ENCODE measurements around the gene KLHL25.
"Not testable (repeated sequence)": the region's sequence is repeated elsewhere in the genome, so short reads cannot be mapped to it uniquely, and the experiment has no call there.

Gene KLHL25, protein sequence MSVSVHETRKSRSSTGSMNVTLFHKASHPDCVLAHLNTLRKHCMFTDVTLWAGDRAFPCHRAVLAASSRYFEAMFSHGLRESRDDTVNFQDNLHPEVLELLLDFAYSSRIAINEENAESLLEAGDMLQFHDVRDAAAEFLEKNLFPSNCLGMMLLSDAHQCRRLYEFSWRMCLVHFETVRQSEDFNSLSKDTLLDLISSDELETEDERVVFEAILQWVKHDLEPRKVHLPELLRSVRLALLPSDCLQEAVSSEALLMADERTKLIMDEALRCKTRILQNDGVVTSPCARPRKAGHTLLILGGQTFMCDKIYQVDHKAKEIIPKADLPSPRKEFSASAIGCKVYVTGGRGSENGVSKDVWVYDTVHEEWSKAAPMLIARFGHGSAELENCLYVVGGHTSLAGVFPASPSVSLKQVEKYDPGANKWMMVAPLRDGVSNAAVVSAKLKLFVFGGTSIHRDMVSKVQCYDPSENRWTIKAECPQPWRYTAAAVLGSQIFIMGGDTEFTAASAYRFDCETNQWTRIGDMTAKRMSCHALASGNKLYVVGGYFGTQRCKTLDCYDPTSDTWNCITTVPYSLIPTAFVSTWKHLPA

DNA sequence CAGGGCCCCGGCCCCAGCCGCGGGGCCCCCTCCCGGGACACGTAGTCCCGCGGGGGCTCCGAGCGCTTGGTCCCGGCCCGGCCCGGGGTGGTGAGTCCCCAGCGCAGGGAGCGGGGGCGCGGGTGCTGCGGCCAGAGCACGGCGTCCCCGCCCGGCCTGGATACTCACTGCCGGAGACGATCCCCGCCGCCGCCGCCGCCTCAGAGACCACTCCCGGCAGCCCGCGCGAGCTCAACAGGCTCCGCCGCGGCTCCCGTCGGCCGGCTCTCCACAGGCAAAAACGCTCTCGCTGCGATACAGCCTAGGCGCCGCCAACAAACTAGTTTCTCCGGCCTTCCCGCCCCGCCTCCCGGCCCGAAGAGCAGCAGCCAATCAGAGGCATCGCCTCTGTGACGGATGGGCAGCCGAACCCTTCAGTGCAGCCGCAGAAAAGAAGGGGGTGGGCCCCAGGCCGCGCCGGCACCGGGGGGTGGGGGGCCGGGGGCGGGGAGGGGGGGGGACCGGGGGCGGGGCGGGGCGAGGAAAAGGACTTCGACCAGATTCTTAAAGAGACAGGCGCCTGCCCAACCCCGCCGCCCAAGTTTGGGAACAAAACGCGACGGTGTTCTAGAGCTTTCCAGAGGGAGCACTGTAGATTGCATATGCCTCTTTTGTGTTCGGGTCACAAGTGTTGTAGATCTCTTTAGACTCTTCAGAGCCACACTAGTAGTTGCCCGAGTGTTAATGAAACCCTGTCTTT, at the start of gene KLHL25:
Gene KLHL25 (minus strand): TSS at position 328 of the 739 bp plus-strand sequence. CDS start 25,115 bp downstream, outside the sequence.
- DNase-seq (ENCODE audit: low read depth in 2 of 2), result peak; percentile 83 to 90

DNA sequence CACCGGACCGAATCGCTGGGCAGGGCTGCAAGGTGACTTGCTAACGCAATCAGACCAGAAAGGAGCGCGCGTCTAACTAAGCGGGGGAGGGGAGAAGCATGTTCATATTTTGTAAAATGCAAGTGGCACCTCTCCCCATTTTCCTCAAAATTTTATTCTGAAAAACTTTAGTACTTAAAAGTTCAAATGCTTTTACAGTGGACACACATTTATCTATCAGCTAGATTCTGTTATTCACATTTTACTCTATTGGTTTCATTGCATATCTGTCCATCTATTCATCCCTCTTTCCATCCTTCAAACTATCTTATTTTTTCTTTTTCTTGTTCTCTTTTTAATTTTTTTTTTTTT, 46.1 kb upstream of the KLHL25 start:
- DNase-seq (ENCODE audit: low read depth in 2 of 2), result no peak

DNA sequence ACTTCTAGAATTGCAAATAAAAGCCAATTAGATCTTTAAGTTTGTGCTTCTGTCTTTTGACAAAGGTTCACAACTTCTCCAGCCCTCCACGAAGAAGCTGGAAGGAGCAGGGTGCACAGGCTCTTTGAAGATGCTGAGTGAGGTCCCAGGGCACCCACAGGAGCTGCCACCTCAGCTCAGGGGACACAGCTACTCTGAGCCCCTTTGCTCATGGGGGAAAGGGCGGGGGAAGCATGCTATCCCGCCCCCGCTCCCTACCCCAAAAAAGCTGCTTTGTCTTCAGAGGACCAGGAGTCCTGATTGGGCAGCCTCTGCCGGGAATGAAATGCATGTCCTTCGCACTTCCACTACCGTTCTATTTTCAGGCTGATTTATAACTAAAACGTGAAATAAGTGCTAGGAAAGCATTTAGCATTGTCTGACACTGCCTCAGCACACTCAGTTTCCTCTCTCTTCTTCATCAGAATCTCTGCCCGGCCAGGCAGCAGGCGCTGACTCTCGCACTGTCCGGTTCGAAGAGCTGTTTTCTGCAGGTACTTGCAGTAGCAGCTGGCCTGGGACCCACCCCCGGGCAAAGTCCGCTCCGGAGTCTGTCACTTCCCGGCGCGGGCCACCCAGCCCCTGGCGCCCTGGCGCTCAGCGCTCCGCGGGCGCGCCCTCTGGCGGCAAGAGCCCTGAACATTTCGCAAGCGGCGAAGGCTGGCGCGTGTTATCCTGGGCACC, 45.5 kb upstream of the KLHL25 start:
- DNase-seq (ENCODE audit: low read depth in 2 of 2), result peak; percentile 45 to 65

DNA sequence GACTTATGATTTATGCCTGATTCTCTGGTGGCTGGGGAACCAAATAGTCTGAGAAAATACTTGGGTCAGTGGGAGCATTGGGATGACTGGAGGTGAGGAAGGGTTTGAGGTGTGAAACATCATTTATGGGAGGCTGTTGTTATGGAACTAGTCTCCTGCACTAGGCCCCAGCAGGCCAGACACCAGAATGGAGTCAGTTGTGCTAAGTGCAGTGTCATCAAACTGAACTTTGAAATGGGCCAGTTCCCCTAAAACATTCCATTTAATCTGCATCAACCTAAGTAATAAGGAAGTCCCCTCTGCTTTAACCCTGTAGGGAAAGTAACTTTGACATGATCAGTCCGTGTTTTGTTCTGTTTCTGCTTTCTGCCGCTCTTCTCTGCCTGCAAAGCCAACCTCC, 44.9 kb upstream of the KLHL25 start:
- DNase-seq (ENCODE audit: low read depth in 2 of 2), result no peak

DNA sequence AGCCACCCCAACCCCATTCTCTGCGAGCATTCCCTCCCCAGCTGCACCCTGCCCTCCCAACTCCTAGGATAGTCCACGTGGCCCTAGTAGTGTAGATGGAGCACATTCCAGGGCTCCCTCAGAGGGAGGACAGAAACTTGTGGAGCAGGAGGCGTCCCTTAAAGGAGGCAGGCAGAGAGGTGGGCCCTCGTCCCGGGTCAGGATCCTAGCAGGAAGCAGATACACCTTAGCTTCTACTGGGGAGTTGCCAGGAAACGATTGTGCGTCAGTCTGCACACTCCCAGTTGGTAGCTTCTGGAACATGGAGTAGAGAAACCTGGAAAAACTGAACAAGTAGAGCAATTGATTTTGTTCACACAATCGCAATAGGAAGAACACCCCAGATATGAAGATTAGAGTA, 43.9 kb upstream of the KLHL25 start:
- no peak for DNase-seq (ENCODE audit: low read depth in 2 of 2)

DNA sequence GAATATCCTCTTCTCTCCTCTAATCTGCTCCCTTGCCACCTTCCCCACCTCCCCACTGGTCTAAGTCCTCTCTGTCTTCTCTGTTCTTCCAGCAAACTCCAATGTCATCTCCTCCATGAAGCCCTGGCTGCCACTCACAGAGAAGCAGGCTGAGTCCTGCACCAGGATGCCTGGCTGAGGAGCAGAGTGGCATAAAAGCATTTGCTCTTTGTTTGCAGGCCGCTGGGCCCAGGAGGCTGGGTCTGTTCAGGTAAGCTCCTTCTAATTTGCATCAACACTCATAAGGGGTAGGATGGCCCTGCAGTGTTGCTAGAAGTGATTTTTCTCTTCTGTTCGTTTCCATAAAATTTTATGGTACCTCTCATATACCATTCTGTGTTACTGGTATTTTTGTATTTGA, 43.2 kb upstream of the KLHL25 start:
- DNase-seq (ENCODE audit: low read depth in 2 of 2), result no peak

DNA sequence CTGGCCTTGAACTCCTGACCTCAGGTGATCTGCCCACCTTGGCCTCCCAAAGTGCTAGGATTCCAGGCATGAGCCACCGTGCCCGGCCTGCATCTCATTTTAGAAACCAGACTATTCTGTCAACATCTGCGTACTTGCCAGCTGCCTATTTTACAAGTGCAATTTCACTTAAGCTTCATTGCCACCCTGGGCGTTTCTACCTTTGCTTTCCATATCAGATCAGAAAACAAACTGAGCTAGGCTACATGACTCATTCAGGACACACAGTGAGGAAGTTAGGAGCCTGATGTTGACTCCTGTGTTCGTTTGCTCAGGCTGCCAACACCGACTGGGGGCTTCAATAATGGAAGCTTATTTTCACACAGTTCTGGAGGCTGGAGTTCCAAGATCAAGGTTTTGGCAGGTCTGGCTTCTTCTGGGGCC, 42.3 kb upstream of the KLHL25 start:
- no peak for DNase-seq (ENCODE audit: low read depth in 2 of 2)

DNA sequence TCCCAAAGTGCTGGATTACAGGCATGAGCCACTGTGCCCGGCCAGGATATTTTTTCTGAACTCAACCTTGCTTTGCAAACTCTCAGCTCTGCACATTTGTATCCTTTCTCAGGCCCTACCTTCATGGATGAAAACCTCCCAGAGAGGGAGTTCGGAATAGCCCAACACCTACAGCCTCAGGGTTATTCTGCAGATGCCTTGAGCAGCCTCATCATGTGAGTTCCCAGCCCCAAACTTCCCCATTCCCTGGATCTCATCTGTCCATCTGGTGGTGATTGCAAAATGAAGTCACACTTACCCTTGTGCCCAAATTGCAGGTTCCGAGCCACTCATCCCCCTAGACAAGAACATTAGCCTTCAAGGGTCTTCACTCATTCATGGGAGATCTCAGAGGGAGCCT, 39.9 kb upstream of the KLHL25 start:
- no peak for DNase-seq (ENCODE audit: low read depth in 2 of 2)

DNA sequence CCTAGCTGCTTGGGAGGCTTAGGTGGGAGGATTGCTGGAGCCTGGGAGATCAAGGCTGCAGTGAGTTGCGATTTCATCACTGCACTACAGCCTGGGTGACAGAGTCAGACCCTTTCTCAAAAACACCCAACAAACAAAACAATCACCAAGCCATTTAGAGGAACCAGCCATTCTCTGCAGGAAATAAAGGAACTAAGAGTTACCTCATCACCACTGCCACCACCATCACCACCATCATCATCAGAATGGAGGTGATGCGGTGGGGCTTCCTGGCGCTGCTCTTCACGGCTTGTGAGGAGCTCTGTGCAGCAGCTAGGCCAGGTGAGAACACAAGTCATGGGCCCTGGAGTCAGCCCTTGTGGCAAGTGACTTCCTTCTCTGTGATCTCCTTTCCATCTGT, 37.7 kb upstream of the KLHL25 start:
- no peak for DNase-seq (ENCODE audit: low read depth in 2 of 2)

DNA sequence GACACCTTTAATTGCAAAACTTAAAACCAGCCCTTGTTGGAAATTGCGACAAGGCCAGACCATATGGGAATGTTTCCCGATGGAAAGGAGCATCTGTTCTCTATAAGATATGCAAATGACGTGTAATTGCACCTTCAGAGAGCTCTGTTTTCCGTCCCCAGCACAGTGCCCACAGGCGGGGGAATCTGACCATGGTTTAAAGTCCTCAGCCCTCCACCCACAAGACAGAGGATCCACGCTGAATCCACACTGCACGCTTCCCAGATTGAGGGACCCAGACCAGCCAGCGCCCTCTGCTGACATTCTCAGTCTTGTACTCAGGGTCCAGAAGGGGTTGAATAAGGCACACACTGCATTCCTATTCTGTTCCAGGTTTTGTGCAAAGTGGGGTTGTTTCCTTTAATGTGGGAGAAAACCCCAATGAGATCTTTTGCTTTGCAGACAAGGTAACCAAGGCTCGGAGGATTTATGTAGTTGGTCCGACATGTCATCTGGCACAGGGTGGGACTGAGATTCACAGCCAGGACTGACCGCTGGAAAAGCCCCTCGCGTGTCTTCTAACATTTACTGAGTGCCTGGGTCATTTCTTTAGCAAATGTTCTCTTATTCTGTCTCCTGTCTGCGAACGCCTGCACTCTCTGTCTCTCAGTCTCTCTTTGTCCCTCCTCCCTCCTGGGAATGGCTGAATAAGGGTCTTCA, 36.8 kb upstream of the KLHL25 start:
- DNase-seq (ENCODE audit: low read depth in 2 of 2), result no peak

DNA sequence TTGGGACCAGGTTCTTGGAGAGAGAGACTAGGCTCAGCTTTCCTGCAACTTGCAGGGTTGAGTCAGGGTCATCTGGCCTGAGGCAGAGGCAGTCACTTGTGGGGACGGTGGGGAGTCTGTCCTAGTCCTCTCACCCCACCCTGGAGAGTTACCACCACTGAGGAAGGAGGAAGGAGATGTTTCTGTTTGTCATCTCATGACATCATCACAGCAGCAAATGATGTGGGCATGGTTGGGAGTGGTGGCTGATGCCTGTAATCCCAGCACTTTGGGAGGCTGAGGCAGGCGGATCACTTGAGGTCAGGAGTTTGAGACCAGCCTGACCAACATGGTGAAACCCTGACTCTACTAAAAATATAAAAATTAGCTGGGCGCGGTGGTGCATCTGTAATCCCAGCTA, 35.0 kb upstream of the KLHL25 start:
- DNase-seq (ENCODE audit: low read depth in 2 of 2), result not testable (repeated sequence)

DNA sequence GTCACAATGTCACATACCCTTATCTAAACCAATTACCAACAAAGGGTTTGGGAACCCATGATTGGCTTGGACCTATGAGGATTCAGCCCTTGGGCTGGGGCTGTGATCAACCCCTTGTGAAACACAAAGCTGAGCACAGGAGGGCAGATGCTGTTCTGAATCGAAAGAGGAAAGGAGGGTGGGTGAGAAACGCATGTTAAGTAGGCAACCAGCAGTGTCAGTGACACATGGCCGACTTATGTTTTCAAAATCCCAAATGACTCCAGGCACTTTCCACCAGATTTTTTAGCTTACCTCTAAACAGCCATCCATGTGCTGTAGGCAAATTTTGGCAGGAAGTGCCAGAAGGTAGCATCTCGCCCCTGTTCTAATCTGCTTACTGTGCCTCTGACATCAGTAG, 34.1 kb upstream of the KLHL25 start:
- DNase-seq (ENCODE audit: low read depth in 2 of 2), result no peak

DNA sequence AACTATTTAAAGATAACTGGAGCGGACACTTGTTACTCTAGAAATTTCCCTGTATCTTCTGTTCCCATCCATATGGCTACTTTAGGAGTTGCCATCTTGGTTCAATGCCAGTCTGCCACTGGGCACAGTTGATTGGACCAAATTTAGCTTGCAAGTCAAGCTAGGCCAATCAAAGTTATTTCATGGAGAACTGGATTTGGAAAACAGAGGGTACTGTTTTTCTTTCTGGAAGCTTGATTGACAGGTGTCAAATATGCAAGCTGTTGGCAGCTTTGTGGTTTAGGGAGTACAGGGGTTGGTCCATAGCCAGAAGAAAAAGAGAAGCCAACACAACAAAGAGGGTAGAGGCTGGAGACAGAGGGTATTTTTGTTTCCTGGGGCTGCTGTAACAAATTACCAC, 33.4 kb upstream of the KLHL25 start:
- DNase-seq (ENCODE audit: low read depth in 2 of 2), result no peak

DNA sequence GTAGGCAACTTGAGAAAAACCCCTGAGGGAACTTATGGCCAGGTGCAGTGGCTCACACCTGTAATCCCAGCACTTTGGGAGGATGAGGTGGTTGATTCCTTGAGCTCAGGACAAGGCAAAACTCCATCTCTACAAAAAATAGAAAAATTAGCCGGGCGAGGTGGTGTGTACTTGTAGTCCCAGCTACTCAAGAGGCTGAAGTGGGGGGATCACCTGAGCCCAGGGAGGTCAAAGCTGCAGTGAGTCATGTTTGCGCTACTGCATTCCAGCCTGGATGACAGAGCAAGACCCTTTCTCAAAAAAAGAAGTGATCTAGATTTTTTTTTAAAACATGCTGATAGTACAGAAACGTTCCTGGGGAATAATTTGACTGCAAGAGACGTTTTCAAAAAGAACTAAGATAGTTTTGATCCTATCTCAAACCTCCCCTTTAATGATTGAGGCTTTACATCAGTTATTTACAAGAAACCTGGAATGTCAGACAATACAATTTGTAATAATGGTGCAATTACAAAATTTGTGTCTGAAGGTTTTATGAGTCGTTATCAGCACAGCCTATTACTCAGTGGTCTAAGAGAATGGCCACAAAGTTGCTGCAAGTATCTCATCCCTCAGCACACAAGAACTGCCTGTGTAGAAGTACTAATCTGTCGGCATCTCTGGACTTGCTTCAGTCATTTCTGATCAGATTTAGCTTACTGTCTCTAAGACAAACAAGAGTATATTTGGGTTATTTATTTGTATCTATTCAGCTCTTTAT, 32.2 kb upstream of the KLHL25 start:
- no peak for DNase-seq (ENCODE audit: low read depth in 2 of 2)

DNA sequence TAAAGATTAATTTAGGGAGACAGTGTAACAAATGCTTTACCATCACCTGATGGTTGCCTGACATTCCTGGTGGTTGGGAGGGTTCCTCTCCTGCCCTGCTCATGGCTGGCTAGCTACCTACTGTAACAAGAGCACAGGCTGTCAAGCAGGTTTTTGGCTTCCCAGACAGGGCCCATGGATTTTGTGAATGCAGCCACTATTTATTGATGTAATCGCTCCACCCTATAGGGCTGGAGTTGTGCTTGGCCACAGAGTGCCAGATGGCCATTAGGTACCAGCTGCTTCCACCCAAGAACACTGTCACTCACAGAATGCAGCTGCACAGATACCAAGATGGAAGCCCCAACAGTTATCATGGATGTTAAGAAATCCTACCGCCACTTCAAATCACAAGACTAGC, 31.0 kb upstream of the KLHL25 start:
- no peak for DNase-seq (ENCODE audit: low read depth in 2 of 2)

DNA sequence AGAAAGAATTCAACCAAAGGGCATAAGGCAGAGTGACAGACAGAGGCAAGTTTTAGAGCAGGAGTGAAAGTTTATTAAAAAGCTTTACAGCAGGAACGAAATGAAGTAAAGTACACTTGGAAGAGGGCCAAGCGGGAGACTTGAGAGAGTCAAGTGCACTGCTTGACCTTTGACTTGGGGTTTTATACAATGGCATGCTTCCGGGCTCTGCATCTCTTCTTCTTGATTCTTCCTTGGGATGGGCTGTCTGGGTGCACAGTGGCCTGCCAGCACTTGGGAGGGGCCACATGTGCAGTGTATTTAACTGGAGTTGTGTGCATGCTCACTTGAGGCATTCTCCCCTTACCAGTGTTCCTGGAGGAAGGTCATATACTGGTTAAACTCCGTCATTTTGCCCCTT, 30.4 kb upstream of the KLHL25 start:
- DNase-seq (ENCODE audit: low read depth in 2 of 2), result no peak

DNA sequence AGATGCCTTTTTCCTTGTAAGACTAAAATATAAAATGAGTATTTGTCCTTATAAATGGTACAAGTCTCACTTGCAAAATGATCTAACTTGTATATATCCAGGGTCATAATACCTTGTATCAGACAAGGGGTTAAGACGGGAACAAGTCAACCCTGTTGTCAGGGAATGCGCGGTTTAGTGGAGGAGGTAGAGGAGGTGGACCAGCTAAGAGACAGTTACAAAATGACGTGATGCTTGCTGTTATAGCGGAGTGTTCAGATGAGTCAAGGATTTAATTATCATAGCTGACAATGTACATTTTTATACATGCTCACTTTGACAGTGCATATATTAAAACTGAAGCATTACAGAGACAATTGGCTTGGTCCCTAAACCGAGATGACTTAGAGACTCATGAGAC, 26.8 kb upstream of the KLHL25 start:
- no peak for DNase-seq (ENCODE audit: low read depth in 2 of 2)

DNA sequence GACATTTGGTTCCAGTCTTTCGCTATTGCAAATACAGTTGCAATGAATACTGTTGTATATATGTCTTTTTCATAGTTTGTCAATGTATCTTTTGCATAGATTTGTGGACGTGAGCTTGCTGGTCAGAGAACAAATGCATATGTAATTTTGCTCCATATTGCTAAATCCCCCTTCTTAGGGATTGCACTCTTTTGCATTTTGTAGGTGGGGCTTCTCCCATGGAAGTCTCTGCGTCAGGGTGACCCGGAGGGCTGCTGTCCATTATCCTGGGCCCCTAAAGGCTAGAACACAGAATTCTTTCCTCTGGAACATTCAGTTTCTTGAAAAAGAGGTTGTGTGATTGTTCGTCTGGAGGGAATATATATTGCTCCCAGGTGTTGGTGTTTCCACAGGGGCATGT, 25.2 kb upstream of the KLHL25 start:
- no peak for DNase-seq (ENCODE audit: low read depth in 2 of 2)

DNA sequence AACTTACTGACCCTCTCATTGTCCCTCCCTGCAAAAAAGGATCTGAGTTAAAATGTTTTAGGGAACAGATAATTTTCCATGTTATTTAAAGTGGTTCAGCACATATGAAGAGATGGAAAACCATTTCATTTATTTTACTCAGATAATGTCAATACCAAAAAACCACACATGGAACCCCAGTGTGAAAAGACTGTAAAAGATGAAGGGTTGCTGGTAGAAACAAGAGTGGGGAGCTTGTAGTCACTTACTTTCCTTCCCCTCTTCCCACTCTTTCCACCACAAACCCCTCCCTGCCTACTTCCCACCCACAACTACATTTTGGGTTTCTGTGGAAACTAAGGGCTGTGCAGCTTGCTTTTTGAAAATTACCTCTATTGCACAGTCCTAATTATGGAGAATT, 18.5 kb upstream of the KLHL25 start:
- DNase-seq (ENCODE audit: low read depth in 2 of 2), result no peak

DNA sequence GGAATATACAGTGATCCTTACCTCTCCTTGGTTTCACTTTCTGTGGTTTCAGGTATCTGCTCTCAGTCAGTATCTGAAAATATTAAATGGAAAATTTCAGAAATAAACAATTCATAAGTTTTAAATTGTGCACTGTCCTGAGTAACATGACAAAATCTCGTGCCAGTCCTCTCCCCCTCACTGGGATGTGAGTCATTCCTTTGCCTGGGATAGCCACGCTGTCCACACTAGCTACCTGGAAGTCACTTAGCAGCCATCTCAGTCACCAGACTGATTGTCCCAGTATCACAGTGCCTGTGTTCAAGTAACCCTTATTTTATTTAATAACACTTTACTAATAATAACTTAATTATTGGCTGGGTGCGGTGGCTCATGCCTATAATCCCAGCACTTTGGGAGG, 15.3 kb upstream of the KLHL25 start:
- DNase-seq (ENCODE audit: low read depth in 2 of 2), result no peak

DNA sequence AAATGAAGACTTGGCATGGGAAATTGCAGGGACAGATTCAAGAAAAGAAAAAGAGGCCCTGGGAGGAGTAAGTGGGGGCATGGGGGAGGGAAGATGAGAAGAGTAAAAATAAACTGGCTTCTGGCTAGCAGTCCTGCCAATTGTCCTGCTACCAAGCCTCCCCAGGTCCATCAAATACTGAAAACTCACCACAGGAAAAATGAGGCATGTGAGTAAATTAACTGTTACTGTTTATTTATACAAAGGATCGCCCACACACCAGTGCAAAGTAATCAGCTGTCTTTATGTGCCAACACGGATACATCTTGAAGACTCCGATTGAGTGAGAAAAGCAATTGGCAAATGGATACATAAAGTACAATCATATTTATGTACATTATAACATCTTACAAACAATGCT, 10.7 kb upstream of the KLHL25 start:
- DNase-seq (ENCODE audit: low read depth in 2 of 2), result no peak
